Myocyte (in vitro differentiated cells): Measurements from ENCODE around the gene SLC9C1. TPM values are rescaled to one million over a fixed set of nuclear protein-coding genes. Genes with fewer than 3 reads are reported as not detected.
A peak's percentile ranks its signal among the peaks of the same experiment; 100 is the strongest.

Experiments used
- DNase-seq: peaks from one replicate; pipeline ENCODE4 v3.0.0-alpha.2; 2012; ENCODE audit warnings: low read depth
- total RNA-seq: library from RNA; depleted of rRNA; stranded (reverse); fragments of >200 nt; gene quantifications from 2 replicates; pipeline ENCODE4 v1.2.3, GENCODE V29; 2014

The SLC9C1 gene
- total RNA-seq, 1 donor from 2014 or later, result not detected

GRCh38 chr3:112307557-112307956 lies 13.5 kb upstream of the SLC9C1 start:
- no peak for DNase-seq

- DNase-seq, result no peak
Observed at GRCh38 chr3:112306825-112307224, 12.8 kb upstream of the SLC9C1 start.

GRCh38 chr3:112304611-112305010 lies 10.6 kb upstream of the SLC9C1 start:
- DNase-seq, result peak; percentile 24

GRCh38 chr3:112303764-112304325 lies 9.8 kb upstream of the SLC9C1 start:
- peak; percentile 56 for DNase-seq

GRCh38 chr3:112302881-112303763 lies 9.1 kb upstream of the SLC9C1 start:
- DNase-seq, result no peak

GRCh38 chr3:112302150-112302830 lies 8.3 kb upstream of the SLC9C1 start:
- DNase-seq, result no peak

GRCh38 chr3:112298781-112299180 lies 4.8 kb upstream of the SLC9C1 start:
- DNase-seq, result no peak

- DNase-seq, result no peak
Observed at GRCh38 chr3:112297714-112298113, 3.7 kb upstream of the SLC9C1 start.

GRCh38 chr3:112289011-112289410 lies 5.0 kb downstream of the SLC9C1 start:
- no peak for DNase-seq

- DNase-seq, result no peak
Observed at GRCh38 chr3:112280266-112280665, 13.8 kb downstream of the SLC9C1 start.

- no peak for DNase-seq
Observed at GRCh38 chr3:112273536-112273935, 20.5 kb downstream of the SLC9C1 start.

- DNase-seq, result no peak
Observed at GRCh38 chr3:112261742-112262141, 32.3 kb downstream of the SLC9C1 start.

- no peak for DNase-seq
Observed at GRCh38 chr3:112260563-112260962, 33.5 kb downstream of the SLC9C1 start.

- no peak for DNase-seq
Observed at GRCh38 chr3:112253301-112253971, 40.6 kb downstream of the SLC9C1 start.

- DNase-seq, result no peak
Observed at GRCh38 chr3:112247900-112248299, 46.1 kb downstream of the SLC9C1 start.

GRCh38 chr3:112247350-112247749 lies 46.7 kb downstream of the SLC9C1 start:
- no peak for DNase-seq

- DNase-seq, result no peak
Observed at GRCh38 chr3:112233083-112233482, 60.9 kb downstream of the SLC9C1 start.

- no peak for DNase-seq
Observed at GRCh38 chr3:112231727-112232126, 62.3 kb downstream of the SLC9C1 start.

GRCh38 chr3:112230033-112230432 lies 64.0 kb downstream of the SLC9C1 start:
- no peak for DNase-seq

GRCh38 chr3:112228786-112229185 lies 65.2 kb downstream of the SLC9C1 start:
- DNase-seq, result no peak

GRCh38 chr3:112200317-112200666 lies 93.7 kb downstream of the SLC9C1 start:
- DNase-seq, result no peak
